ENCODE results near the gene CCDC91. TPM values are rescaled to one million over a fixed set of nuclear protein-coding genes. Genes with fewer than 3 reads are reported as not detected.

The CCDC91 gene
- total and polyA plus RNA-seq, 2 donors (not counting 1 experiment from before 2014, with no cell fraction given): 23.9 to 47.6 TPM

DNA sequence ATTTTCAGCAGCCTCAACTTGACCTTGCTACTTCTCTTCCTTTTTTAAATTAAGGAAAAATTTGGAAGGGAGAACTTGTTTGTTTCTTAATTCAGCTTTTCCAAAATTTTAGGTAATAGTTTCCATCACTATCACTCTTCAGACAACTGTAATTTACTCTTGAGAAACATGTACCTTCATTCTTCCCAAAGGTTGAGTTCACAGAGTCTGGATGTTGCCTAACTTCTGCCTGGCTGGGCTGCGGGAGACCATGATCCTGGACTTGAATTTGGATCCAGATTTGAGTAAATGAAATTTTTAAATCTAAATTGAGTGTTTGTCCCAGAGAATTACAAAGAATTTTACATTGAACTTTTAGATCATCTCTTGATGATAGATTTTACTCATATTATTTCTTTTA lies 193.1 kb downstream of the CCDC91 start:
- Histone ChIP-seq H3K79me2 (ENCODE audit: control insufficient read depth, insufficient read depth, low read length) (no peaks in the 10 kb centered on the region), H3K4me3 (replicated peaks in 1 of 4; ENCODE audit: control extremely low read depth in 1 of 4, insufficient read depth in 1 of 4, low read depth in 3 of 4, low read length in 4 of 4) (no peak overlapping the region), H3K36me3 (ENCODE audit: control insufficient read depth, insufficient read depth, low read length) (no peaks in the 10 kb centered on the region), H3K27me3 (ENCODE audit: control insufficient read depth, insufficient read depth, low read length) (no peaks in the 10 kb centered on the region), H3K9me3 (ENCODE audit: control insufficient read depth, insufficient read depth, low read depth, low read length) (no peaks in the 10 kb centered on the region), H3K9ac (ENCODE audit: insufficient read depth, low read length) (no peak overlapping the region), H3K27ac (ENCODE audit: insufficient read depth, low read length) (no peak overlapping the region), H4K20me1 (ENCODE audit: control insufficient read depth, extremely low read depth, insufficient read depth, low read length) (no peaks in the 10 kb centered on the region), H3K4me1 (ENCODE audit: control insufficient read depth, extremely low read depth, insufficient read depth, low read length) (no peaks in the 10 kb centered on the region), H2AFZ (ENCODE audit: low read length) (no peak overlapping the region), H3K4me2 (ENCODE audit: extremely low read depth, insufficient read depth, low read length) (no peak overlapping the region)
- DNase-seq (ENCODE audit: low read depth in 2 of 2): no peak
- no peak for TF ChIP-seq EZH2 (IDR thresholded peaks at IDR 0.05; ENCODE audit: low read length, missing control alignments)
- TF ChIP-seq, protein P1, sequence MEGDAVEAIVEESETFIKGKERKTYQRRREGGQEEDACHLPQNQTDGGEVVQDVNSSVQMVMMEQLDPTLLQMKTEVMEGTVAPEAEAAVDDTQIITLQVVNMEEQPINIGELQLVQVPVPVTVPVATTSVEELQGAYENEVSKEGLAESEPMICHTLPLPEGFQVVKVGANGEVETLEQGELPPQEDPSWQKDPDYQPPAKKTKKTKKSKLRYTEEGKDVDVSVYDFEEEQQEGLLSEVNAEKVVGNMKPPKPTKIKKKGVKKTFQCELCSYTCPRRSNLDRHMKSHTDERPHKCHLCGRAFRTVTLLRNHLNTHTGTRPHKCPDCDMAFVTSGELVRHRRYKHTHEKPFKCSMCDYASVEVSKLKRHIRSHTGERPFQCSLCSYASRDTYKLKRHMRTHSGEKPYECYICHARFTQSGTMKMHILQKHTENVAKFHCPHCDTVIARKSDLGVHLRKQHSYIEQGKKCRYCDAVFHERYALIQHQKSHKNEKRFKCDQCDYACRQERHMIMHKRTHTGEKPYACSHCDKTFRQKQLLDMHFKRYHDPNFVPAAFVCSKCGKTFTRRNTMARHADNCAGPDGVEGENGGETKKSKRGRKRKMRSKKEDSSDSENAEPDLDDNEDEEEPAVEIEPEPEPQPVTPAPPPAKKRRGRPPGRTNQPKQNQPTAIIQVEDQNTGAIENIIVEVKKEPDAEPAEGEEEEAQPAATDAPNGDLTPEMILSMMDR (conservative IDR thresholded peaks at IDR 0.05 in 1 of 2, IDR thresholded peaks at IDR 0.05 in 1 of 2; ENCODE audit: low read depth in 1 of 2, low read length in 2 of 2): no peak

DNA sequence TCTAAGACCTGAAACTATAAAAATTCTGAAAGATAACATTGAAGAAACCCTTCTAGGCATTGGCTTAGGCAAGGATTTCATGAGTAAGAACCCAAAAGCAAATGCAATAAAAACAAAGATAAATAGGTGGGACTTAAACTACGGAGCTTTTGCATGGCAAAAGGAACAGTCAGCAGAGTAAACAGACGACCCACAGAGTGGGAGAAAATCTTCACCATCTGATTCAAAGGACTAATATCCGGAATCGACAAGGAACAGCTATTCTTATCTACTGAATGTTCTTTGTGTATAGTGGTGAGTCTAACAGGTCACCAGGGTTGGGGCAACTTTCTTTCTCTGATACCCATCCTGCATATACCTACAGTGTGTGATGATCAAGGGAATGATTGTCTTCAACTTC lies 198.6 kb downstream of the CCDC91 start:
- Histone ChIP-seq H3K27ac (ENCODE audit: insufficient read depth, low read length) (no peak overlapping the region), H3K27me3 (ENCODE audit: control insufficient read depth, insufficient read depth, low read length) (no peaks in the 10 kb centered on the region), H3K4me1 (ENCODE audit: control insufficient read depth, extremely low read depth, insufficient read depth, low read length) (peaks cover 3% of the 10 kb centered on the region), H3K9ac (ENCODE audit: insufficient read depth, low read length) (no peak overlapping the region), H3K4me2 (ENCODE audit: extremely low read depth, insufficient read depth, low read length) (no peak overlapping the region), H3K4me3 (replicated peaks in 1 of 4; ENCODE audit: control extremely low read depth in 1 of 4, insufficient read depth in 1 of 4, low read depth in 3 of 4, low read length in 4 of 4) (no peak overlapping the region), H3K9me3 (ENCODE audit: control insufficient read depth, insufficient read depth, low read depth, low read length) (no peaks in the 10 kb centered on the region), H2AFZ (ENCODE audit: low read length) (no peak overlapping the region), H3K36me3 (ENCODE audit: control insufficient read depth, insufficient read depth, low read length) (no peaks in the 10 kb centered on the region), H4K20me1 (ENCODE audit: control insufficient read depth, extremely low read depth, insufficient read depth, low read length) (no peaks in the 10 kb centered on the region), H3K79me2 (ENCODE audit: control insufficient read depth, insufficient read depth, low read length) (no peaks in the 10 kb centered on the region)
- TF ChIP-seq EZH2 (IDR thresholded peaks at IDR 0.05; ENCODE audit: low read length, missing control alignments): no peak
- TF ChIP-seq, protein P1 (conservative IDR thresholded peaks at IDR 0.05 in 1 of 2, IDR thresholded peaks at IDR 0.05 in 1 of 2; ENCODE audit: low read depth in 1 of 2, low read length in 2 of 2): no peak
- no peak for DNase-seq (ENCODE audit: low read depth in 2 of 2)

DNA sequence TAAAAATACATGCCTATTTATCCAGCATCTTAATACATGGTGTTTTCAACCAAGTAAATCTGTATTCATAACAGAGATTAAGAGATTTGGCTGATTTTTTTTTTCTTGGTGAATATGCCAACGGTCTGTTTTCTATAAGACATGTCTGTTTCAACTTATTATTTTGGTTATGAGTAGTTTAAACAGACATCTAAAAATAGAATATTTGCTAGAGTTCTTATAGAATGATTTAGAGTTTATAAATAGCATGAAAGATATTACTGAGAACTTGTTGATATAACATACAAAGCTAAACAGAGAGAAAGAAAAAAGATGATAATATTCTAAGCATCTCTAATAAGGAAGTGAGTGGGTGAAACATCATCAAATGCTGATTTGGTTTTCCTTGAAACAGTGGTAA lies 199.9 kb downstream of the CCDC91 start:
- Histone ChIP-seq H3K4me1 (ENCODE audit: control insufficient read depth, extremely low read depth, insufficient read depth, low read length) (peaks cover 3% of the 10 kb centered on the region), H3K79me2 (ENCODE audit: control insufficient read depth, insufficient read depth, low read length) (no peaks in the 10 kb centered on the region), H3K9ac (ENCODE audit: insufficient read depth, low read length) (no peak overlapping the region), H3K4me2 (ENCODE audit: extremely low read depth, insufficient read depth, low read length) (peak overlapping the region; percentile 11), H3K36me3 (ENCODE audit: control insufficient read depth, insufficient read depth, low read length) (no peaks in the 10 kb centered on the region), H3K4me3 (replicated peaks in 1 of 4; ENCODE audit: control extremely low read depth in 1 of 4, insufficient read depth in 1 of 4, low read depth in 3 of 4, low read length in 4 of 4) (no peak overlapping the region), H4K20me1 (ENCODE audit: control insufficient read depth, extremely low read depth, insufficient read depth, low read length) (no peaks in the 10 kb centered on the region), H3K27me3 (ENCODE audit: control insufficient read depth, insufficient read depth, low read length) (no peaks in the 10 kb centered on the region), H2AFZ (ENCODE audit: low read length) (no peak overlapping the region), H3K27ac (ENCODE audit: insufficient read depth, low read length) (peak overlapping the region; percentile 6), H3K9me3 (ENCODE audit: control insufficient read depth, insufficient read depth, low read depth, low read length) (no peaks in the 10 kb centered on the region)
- TF ChIP-seq, protein P1 (conservative IDR thresholded peaks at IDR 0.05 in 1 of 2, IDR thresholded peaks at IDR 0.05 in 1 of 2; ENCODE audit: low read depth in 1 of 2, low read length in 2 of 2): no peak
- no peak for TF ChIP-seq EZH2 (IDR thresholded peaks at IDR 0.05; ENCODE audit: low read length, missing control alignments)
- DNase-seq (ENCODE audit: low read depth in 2 of 2): peak in 1 of 2 donors; percentile 3

Measured in fibroblast of lung (primary cell).